T-helper 2 cell treated with Interferon-gamma antibody and Interleukin-4, amounts not matched to agents 5 μg/mL and 100 μg/mL, for 36 hours (primary cell): ENCODE data around the gene DCAF8.
"Not testable (repeated sequence)": the region's sequence is repeated elsewhere in the genome, so short reads cannot be mapped to it uniquely, and the experiment has no call there.

Source experiments
- DNase-seq: peaks from one replicate; pipeline ENCODE4 v3.0.0; 2021; ENCODE audit warnings: low spot score
- H3K27ac Mint-ChIP-seq: one replicate; pipeline ENCODE4 v1.8.0; 2021; ENCODE audit warnings: mild to moderate bottlenecking, mixed read lengths
- H3K27me3 Mint-ChIP-seq: one replicate; pipeline ENCODE4 v1.8.0; 2021; ENCODE audit warnings: low read depth, mixed read lengths
- H3K36me3 Mint-ChIP-seq: one replicate; pipeline ENCODE4 v1.8.0; 2021; ENCODE audit warnings: low read depth, mixed read lengths
- H3K4me1 Mint-ChIP-seq: one replicate; pipeline ENCODE4 v1.8.0; 2021; ENCODE audit warnings: low read depth, mixed read lengths
- H3K4me3 Mint-ChIP-seq: one replicate; pipeline ENCODE4 v1.8.0; 2022; ENCODE audit warnings: mild to moderate bottlenecking, moderate library complexity, mixed read lengths
- H3K9me3 Mint-ChIP-seq: one replicate; pipeline ENCODE4 v1.8.0; 2021; ENCODE audit warnings: mixed read lengths

DCAF8 gene

DNA sequence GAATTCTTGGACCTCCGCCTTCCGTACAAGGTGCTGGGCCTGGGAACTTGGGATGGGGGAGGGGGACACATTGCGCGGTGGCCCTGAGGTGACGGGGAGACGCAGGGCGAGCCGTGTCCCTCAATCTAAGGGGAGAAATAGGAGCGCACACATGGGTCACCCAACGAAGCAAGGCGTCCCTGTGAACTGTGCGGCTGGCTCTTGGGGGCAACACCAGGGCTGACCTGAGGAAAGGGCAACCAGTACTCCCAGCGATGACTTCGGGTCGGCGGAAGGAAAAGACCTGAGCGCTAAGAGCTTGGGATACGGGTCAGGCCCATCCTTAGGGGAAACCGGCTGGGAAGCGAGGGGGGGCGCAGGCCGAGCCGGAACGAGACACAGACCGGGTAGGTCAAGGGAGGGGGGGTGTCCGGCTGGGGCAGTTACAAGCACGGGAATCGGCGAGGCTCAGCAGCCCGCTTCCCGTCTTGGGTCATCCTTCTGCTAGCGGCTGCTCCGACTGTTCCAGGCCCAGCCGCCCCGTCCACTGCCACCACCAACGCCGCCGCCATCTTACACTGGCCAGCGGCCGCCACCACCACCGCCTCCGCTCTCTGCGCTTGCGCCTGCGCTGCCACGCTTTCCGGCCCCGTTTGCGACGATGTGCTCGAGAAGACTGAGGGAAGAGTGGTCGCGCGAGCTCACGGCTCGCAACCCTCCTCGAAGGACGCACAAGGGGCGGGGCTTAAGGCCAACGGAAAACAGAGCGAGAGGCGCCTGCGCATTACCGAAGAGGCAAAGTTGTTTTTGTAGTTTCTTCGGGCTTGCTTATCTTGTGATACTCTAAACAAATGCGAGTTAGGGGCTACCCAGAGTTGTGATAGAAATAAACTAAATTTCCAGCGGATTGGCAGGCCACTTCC is at the start of gene DCAF8:
TSS of gene DCAF8 (minus strand) at position 657 of the 902 bp plus-strand sequence. CDS start 18,541 bp downstream, outside the sequence.
- peaks cover 17% of the 10 kb centered on the region for H3K36me3 Mint-ChIP-seq
- no peaks in the 10 kb centered on the region for H3K27me3 Mint-ChIP-seq
- peak within 1 kb of the TSS; percentile 96 for H3K27ac Mint-ChIP-seq
- DNase-seq = peak; percentile 98
- H3K9me3 Mint-ChIP-seq = no peaks in the 10 kb centered on the region
- H3K4me1 Mint-ChIP-seq = peaks cover 29% of the 10 kb centered on the region
- peak within 1 kb of the TSS; percentile 98 for H3K4me3 Mint-ChIP-seq

DNA sequence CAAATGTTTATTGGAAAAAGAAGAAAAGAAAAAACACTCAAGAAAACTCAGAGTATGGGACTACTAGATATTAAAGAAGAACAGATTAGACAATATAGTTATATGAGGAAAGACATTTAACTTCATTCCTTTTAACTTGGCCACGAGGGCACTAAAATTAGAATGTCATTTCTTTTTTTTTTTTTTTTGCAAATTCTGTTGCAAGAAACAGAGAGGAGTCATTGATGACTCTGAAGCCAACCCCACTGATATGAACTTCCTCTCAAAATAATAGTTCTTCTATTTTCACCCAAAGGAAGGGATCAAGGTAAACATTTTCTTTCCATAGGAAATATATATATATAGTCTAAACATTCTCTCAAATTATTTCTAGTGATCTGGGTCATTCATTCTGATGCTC is 47.2 kb upstream of the DCAF8 start:
- Mint-ChIP-seq H3K27me3 (no peaks in the 10 kb centered on the region), H3K36me3 (peaks cover 69% of the 10 kb centered on the region), H3K27ac (no peak overlapping the region), H3K4me1 (no peaks in the 10 kb centered on the region), H3K4me3 (no peak overlapping the region), H3K9me3 (no peaks in the 10 kb centered on the region)
- DNase-seq = no peak

DNA sequence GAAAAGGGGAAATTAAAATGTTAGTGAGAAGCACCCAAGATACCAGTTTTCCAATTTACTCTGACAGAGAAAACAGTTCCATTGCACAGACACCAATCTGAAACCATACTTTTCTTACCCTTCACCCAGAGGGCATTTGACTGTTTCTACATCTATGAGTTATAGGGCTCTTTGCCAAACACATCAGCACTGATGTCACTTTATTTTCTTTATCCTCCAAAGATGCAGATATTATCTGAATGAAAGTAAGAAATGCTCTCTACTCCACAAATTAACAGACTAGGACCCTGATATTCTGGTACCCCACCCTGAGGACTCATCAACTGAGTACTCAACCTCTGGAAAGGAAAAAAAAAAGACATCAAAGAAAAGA is 46.8 kb upstream of the DCAF8 start:
- no peak overlapping the region for H3K4me3 Mint-ChIP-seq

DNA sequence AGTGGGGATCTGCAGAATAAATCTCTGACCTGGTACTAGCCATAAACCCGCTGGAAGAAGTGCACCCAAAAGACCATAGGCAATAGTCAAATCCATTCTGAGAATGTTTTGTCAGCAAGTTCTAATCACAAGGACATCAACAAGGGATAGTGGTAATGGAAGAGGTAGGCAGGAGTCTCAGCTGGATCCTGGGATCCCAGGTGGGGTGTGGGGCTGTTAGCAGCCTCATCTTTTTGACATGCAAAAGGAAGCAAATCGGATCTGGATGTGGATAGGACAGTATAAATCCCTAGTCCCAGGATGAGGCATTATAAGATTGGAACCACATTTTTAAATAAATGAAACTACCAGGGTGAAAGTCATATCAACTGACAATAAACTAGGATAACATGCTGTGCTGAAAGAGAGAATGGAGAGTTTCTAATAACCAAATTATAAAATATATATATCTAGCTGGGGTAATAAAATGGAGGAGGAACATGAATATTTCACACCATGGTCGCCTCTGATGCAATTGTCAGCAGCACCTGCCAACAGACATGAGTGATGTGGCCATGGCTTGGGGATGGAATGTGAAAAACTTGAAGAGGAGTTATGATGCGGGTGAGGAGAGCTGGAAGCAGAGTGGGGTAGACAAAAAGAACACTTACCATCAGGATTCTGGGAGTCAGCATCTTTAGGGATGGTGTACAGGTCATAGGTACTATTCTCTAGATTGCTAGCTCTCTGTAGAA is 46.3 kb upstream of the DCAF8 start:
- no peaks in the 10 kb centered on the region for H3K27me3 Mint-ChIP-seq
- H3K27ac Mint-ChIP-seq = no peak overlapping the region
- H3K9me3 Mint-ChIP-seq = no peaks in the 10 kb centered on the region
- H3K4me3 Mint-ChIP-seq = no peak overlapping the region
- H3K4me1 Mint-ChIP-seq = no peaks in the 10 kb centered on the region
- no peak for DNase-seq
- H3K36me3 Mint-ChIP-seq = peaks cover 65% of the 10 kb centered on the region

More for the DNA sequence above, 46.8 kb upstream of the DCAF8 start:
- Mint-ChIP-seq H3K27me3 (no peaks in the 10 kb centered on the region), H3K36me3 (peaks cover 68% of the 10 kb centered on the region), H3K4me1 (no peaks in the 10 kb centered on the region), H3K9me3 (no peaks in the 10 kb centered on the region), H3K27ac (no peak overlapping the region)
- DNase-seq = no peak

DNA sequence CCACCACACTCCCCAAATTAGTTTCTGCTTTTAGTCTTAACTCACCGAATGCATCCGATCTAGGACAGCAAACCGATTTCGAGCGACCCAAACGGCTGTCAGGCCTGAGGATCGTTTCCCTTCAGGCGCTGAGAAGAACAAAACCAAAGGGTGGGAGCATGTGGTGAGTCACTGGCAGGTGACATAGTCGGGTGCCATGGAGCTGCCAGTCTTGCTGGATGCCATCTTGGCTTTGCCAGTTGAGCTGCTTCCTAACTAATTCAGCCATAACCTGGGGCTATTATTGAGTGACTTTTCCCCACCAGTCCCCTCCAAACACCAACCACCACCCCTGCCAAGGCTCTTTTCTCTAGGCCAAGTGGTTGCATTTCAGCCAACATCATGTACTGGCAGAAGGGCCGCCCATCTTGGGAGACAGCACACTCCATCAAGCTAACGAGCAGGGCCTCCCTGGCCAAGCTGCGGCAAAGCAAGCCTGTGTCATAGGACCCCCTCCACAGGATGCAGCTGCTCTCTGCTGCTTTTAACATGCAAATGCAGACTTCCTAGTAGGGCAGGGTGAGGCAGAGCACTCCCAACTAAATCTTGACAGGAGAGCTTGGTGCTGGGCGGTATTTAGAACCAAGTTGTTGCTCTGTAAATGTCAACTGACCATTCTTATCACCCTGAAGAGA is 44.9 kb upstream of the DCAF8 start:
- H3K4me3 Mint-ChIP-seq = no peak overlapping the region
- H3K36me3 Mint-ChIP-seq = peaks cover 62% of the 10 kb centered on the region

DNA sequence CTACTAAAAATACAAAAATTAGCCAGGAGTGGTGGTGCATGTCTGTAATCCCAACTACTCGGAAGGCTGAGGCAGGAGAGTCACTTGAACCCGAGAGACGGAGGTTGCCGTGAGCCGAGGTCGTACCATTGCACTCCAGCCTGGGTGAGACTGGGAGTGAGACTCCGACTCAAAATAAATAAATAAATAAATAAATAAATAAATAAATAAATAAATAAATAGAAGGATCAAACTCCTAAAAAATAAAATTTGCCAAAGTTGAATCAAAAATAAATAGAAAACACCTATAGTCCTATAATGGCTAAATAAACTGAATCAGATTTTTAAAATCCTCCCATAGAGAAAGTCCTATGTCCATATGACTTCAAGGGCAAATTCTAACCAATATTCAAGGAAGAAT is 37.8 kb upstream of the DCAF8 start:
- DNase-seq = no peak
- Mint-ChIP-seq H3K36me3 (peaks cover 56% of the 10 kb centered on the region), H3K4me3 (no peak overlapping the region), H3K9me3 (no peaks in the 10 kb centered on the region), H3K27me3 (no peaks in the 10 kb centered on the region), H3K4me1 (peaks cover 2% of the 10 kb centered on the region), H3K27ac (no peak overlapping the region)

More for the DNA sequence above, 44.9 kb upstream of the DCAF8 start:
- H3K27me3 Mint-ChIP-seq = no peaks in the 10 kb centered on the region
- no peaks in the 10 kb centered on the region for H3K4me1 Mint-ChIP-seq
- no peaks in the 10 kb centered on the region for H3K9me3 Mint-ChIP-seq
- no peak overlapping the region for H3K27ac Mint-ChIP-seq
- no peak for DNase-seq

DNA sequence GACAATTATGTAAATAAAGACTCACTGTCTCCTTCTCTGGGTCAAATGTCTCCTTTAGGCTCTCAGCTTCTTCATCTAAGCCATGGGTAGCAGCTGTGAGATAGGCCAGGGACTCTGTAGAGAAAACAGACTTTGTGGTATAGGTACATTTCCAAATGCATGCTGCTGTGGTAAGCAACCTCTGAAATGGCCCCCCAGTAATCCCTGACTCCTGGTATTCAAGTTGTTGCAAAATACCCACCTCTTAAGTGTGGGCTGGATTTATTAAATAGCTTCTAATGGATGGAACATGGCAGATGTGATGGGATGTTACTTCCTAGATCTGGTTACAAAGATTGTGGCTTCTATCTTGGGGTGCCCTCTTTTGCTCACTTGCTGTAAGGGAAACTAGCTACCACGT is 33.7 kb upstream of the DCAF8 start:
- H3K36me3 Mint-ChIP-seq = peaks cover 78% of the 10 kb centered on the region
- H3K9me3 Mint-ChIP-seq = no peaks in the 10 kb centered on the region
- no peaks in the 10 kb centered on the region for H3K27me3 Mint-ChIP-seq
- peaks cover 3% of the 10 kb centered on the region for H3K4me1 Mint-ChIP-seq
- H3K4me3 Mint-ChIP-seq = no peak overlapping the region
- DNase-seq = no peak
- no peak overlapping the region for H3K27ac Mint-ChIP-seq

DNA sequence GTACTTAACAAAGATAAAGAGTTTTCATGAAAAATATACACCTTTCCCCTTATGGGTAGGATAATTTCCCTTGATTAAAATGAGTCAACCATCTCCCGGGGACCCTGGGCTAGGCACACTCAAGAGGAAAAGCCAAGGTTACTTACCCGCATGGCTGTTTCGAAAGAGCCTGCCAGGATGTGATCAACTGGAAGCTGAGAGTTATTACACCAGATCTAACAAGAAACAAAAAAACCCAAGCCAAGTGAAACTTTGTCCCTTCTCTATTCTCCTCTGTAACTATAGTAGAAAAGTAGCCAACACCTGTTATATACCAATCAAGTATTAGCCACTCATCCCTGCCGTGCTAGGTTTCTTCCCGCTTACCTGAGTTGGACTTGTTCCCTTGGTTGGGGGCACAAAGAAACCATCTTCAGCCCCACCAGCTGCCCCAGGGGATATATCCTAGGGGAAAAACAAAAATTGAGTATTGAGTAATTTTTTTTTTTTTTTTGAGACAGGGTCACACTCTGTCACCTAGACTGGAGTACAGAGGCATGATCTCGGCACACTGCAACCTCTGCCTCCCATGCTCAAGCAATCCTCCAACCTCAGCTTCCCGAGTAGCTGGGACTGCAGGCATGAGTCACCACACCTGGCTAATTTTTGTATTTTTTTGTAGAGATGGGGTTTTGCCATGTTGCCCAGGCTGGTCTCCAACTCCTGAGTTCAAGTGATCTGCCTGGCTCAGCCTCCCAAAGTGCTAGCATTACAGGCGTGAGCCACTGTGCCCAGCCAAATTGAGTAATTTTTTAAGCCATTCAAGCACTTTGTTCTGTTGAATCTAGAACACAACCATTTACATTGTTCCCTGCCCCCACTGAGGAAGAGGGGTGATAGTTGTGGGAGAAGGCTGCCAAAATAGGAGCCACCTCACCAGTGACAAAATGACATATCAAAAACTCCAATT is 30.9 kb upstream of the DCAF8 start:
- Mint-ChIP-seq H3K27ac (no peak overlapping the region), H3K4me3 (no peak overlapping the region), H3K36me3 (peaks cover 78% of the 10 kb centered on the region), H3K27me3 (no peaks in the 10 kb centered on the region), H3K9me3 (no peaks in the 10 kb centered on the region), H3K4me1 (peaks cover 2% of the 10 kb centered on the region)
- no peak for DNase-seq

DNA sequence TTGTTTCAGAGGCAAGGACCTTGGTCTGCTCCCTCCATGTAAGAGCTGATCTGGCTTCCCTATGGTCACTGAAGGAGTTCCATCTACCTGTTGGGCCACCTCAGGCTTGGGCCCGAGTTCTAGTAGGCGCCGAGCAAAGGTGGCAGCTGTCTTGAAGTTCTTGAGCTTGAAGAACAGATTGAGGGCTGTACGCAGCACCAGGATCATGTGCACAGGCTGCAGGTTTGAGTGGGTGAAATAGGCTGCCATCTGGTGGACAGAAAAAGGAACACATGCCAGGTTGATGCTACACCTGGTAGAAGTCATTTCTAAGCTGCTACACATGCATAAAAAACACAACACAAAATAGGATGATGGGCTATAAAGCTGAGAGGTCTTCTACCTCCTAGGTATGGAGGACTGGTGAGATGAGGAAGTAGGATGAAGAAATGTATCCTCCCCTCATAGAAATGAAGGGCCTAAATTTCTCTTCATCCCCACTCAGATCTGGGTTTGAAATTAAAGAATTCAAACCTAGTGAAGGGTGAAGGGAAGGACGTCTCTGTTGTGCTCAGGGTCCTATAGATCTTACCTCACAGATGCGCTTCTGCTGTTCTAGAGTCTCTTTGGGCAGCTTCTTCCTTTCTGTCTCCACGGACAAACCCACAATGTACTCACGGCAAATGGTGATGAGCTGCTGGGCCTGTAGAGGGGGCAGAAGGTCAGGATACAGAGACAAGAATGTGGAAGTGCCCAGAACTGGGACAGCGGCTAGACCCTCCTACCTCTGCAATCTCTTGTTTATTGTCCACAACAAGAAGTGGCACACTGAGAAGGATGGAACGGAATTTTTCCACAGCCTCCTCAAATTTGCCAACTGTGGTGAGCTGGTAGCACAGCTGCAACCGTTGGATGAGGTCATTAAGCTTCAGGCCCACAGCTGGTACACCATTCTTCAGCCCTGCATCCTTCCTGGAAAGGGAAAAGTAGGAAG is 29.2 kb upstream of the DCAF8 start:
- Mint-ChIP-seq H3K27me3 (no peaks in the 10 kb centered on the region), H3K4me3 (no peak overlapping the region), H3K36me3 (peaks cover 63% of the 10 kb centered on the region), H3K9me3 (no peaks in the 10 kb centered on the region), H3K4me1 (peaks cover 2% of the 10 kb centered on the region), H3K27ac (no peak overlapping the region)
- DNase-seq = peak; percentile 55

DNA sequence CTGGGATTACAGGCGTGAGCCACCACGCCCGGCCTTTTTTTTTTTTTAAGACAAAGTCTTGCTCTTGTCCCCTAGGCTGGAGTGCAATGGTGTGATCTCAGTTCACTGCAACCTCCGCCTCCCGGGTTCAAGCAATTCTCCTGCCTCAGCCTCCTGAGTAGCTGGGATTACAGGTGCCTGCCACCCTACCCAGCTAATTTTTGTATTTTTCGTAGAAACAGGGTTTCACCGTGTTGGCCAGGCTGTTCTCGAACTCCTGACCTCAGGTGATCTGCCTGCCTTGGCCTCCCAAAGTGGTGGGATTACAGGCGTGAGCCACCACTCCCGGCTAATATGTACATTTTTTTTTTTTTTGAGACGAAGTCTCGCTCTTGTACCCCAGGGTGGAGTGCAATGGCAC is 25.4 kb upstream of the DCAF8 start:
- not testable (repeated sequence) for H3K9me3 Mint-ChIP-seq, H3K27ac Mint-ChIP-seq, DNase-seq, H3K27me3 Mint-ChIP-seq, H3K4me3 Mint-ChIP-seq
- Mint-ChIP-seq H3K4me1 (peaks cover 14% of the 10 kb centered on the region), H3K36me3 (peaks cover 33% of the 10 kb centered on the region)

DNA sequence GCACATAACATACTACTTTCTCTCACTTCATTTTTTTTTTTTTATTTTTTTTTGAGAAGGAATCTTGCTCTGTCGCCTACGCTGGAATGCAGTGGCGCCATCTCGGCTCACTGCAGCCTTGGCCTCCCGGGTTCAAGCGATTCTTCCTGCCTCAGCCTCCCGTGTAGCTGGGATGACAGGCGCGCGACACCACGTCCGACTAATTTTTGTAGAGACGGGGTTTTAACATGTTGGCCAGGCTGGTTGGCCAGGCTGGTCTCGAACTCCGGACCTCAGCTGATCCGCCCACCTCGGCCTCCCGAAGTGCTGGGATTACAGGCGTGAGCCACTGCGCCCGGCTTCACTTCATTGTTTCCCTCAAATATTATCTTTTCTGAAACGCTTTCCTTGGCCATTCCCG is 23.2 kb upstream of the DCAF8 start:
- H3K9me3 Mint-ChIP-seq = no peaks in the 10 kb centered on the region
- H3K27me3 Mint-ChIP-seq = no peaks in the 10 kb centered on the region
- H3K36me3 Mint-ChIP-seq = peaks cover 26% of the 10 kb centered on the region
- no peak for DNase-seq
- no peak overlapping the region for H3K27ac Mint-ChIP-seq
- H3K4me1 Mint-ChIP-seq = peaks cover 13% of the 10 kb centered on the region
- H3K4me3 Mint-ChIP-seq = peak overlapping the region; percentile 99

DNA sequence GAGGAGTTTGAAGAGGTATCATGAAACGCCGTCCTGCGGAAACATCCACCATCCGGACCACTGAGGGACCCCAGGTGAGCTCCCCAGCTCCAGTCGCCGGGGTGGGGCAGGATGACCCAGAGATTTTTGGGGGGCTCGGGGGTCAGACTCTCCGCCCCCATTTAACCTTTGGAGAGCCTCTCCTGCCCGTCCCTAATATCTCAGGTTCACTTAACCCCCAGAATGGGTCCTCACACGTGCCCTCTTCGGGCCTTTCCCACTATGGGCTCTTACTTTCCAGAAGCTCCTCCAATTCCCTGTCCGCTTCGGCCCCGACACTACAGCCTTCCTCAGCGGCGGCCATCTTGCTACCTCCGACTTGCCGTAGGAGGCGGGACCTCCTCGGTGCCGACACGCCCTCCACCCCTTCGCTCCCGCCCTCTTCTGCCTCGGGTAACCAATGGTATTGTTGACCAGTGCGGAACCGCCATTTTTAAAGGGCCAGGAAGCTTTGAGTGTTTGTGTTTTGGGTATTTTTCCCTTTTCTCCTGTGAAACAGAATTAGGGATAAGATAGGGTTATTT is 22.5 kb upstream of the DCAF8 start, which contains the start of gene PEX19:
TSS of gene PEX19 (minus strand) at position 352 of the 563 bp plus-strand sequence. CDS start at position 343, 9 bp downstream.
- Mint-ChIP-seq H3K36me3 (peaks cover 24% of the 10 kb centered on the region), H3K27ac (peak within 1 kb of the TSS; percentile 96), H3K27me3 (no peaks in the 10 kb centered on the region), H3K4me1 (peaks cover 13% of the 10 kb centered on the region), H3K9me3 (no peaks in the 10 kb centered on the region), H3K4me3 (peak within 1 kb of the TSS; percentile 99)
- peak; percentile 93 for DNase-seq
